ENCODE results near the gene SLC24A4. TPM values are rescaled to one million over a fixed set of nuclear protein-coding genes. Genes with fewer than 3 reads are reported as not detected.

SLC24A4 gene
- polyA plus RNA-seq, 4 donors: 0.11 to 0.81 (median 0.25) TPM

- DNase-seq (ENCODE audit: low read depth in 4 of 4, low spot score in 3 of 4): no peak
These were observed 37.8 kb downstream of the SLC24A4 start for GRCh38 chr14:92360651-92361370.

GRCh38 chr14:92362781-92363235 is 39.8 kb downstream of the SLC24A4 start:
- DNase-seq (ENCODE audit: low read depth in 4 of 4, low spot score in 3 of 4): no peak

- no peak for DNase-seq (ENCODE audit: low read depth in 4 of 4, low spot score in 3 of 4)
These were observed 43.3 kb downstream of the SLC24A4 start for GRCh38 chr14:92366237-92366636.

GRCh38 chr14:92368001-92368400 is 45.0 kb downstream of the SLC24A4 start:
- no peak for DNase-seq (ENCODE audit: low read depth in 4 of 4, low spot score in 3 of 4)

GRCh38 chr14:92369097-92369496 is 46.1 kb downstream of the SLC24A4 start:
- no peak for DNase-seq (ENCODE audit: low read depth in 4 of 4, low spot score in 3 of 4)

- no peak for DNase-seq (ENCODE audit: low read depth in 4 of 4, low spot score in 3 of 4)
These were observed 49.3 kb downstream of the SLC24A4 start for GRCh38 chr14:92372230-92372629.

- no peak for DNase-seq (ENCODE audit: low read depth in 4 of 4, low spot score in 3 of 4)
These were observed 50.4 kb downstream of the SLC24A4 start for GRCh38 chr14:92373336-92373735.

- no peak for DNase-seq (ENCODE audit: low read depth in 4 of 4, low spot score in 3 of 4)
These were observed 57.2 kb downstream of the SLC24A4 start for GRCh38 chr14:92380131-92380530.

- DNase-seq (ENCODE audit: low read depth in 4 of 4, low spot score in 3 of 4): no peak
These were observed 57.6 kb downstream of the SLC24A4 start for GRCh38 chr14:92380582-92380981.

- no peak for DNase-seq (ENCODE audit: low read depth in 4 of 4, low spot score in 3 of 4)
These were observed 59.7 kb downstream of the SLC24A4 start for GRCh38 chr14:92382677-92383076.

GRCh38 chr14:92383805-92384204 is 60.8 kb downstream of the SLC24A4 start:
- DNase-seq (ENCODE audit: low read depth in 4 of 4, low spot score in 3 of 4): no peak

GRCh38 chr14:92384461-92385133 is 61.6 kb downstream of the SLC24A4 start:
- no peak for DNase-seq (ENCODE audit: low read depth in 4 of 4, low spot score in 3 of 4)

GRCh38 chr14:92385561-92385960 is 62.6 kb downstream of the SLC24A4 start:
- DNase-seq (ENCODE audit: low read depth in 4 of 4, low spot score in 3 of 4): no peak

- DNase-seq (ENCODE audit: low read depth in 4 of 4, low spot score in 3 of 4): no peak
These were observed 63.2 kb downstream of the SLC24A4 start for GRCh38 chr14:92386165-92386564.

- no peak for DNase-seq (ENCODE audit: low read depth in 4 of 4, low spot score in 3 of 4)
These were observed 63.7 kb downstream of the SLC24A4 start for GRCh38 chr14:92386637-92387036.

- DNase-seq (ENCODE audit: low read depth in 4 of 4, low spot score in 3 of 4): no peak
These were observed 64.6 kb downstream of the SLC24A4 start for GRCh38 chr14:92387578-92387977.

- no peak for DNase-seq (ENCODE audit: low read depth in 4 of 4, low spot score in 3 of 4)
These were observed 66.7 kb downstream of the SLC24A4 start for GRCh38 chr14:92389598-92390158.

GRCh38 chr14:92391726-92392125 is 68.8 kb downstream of the SLC24A4 start:
- DNase-seq (ENCODE audit: low read depth in 4 of 4, low spot score in 3 of 4): no peak

- DNase-seq (ENCODE audit: low read depth in 4 of 4, low spot score in 3 of 4): no peak
These were observed 69.7 kb downstream of the SLC24A4 start for GRCh38 chr14:92392711-92393110.

GRCh38 chr14:92397150-92397952 is 74.4 kb downstream of the SLC24A4 start:
- DNase-seq (ENCODE audit: low read depth in 4 of 4, low spot score in 3 of 4): no peak

- DNase-seq (ENCODE audit: low read depth in 4 of 4, low spot score in 3 of 4): no peak
These were observed 75.1 kb downstream of the SLC24A4 start for GRCh38 chr14:92397953-92398564.
